Neutrophil (primary cell): Measurements from ENCODE around the gene TMC1.

Experiments
- H3K27ac ChIP-seq: fragments of 200-600 bp; sonication (generic); 2 replicates; pipeline ENCODE4 v1.5.1; 2016; ENCODE audit warnings: mild to moderate bottlenecking, moderate library complexity
- H3K27me3 ChIP-seq: fragments of 200-600 bp; sonication (generic); 2 replicates; pipeline ENCODE4 v1.6.0; 2016; ENCODE audit warnings: mild to moderate bottlenecking
- H3K36me3 ChIP-seq: fragments of 200-600 bp; sonication (generic); 2 replicates; pipeline ENCODE4 v1.5.1; 2017
- H3K4me1 ChIP-seq, 2 experiments: fragments of 200-600 bp in 1 of 2; sonication (generic) in 1 of 2; 1 replicate in 1 of 2; 2 replicates in 1 of 2; pipeline versions ENCODE4 v1.5.1 to v1.6.1; 2013 to 2016; ENCODE audit warnings: low read depth in 1 of 2, low read length in 1 of 2, mild to moderate bottlenecking in 1 of 2, moderate library complexity in 1 of 2; ENCODE audit not compliant: control insufficient read depth in 1 of 2, insufficient read depth in 1 of 2
- H3K4me3 ChIP-seq, 2 experiments: fragments of 200-600 bp in 1 of 2; sonication (generic) in 1 of 2; 1 replicate in 1 of 2; 2 replicates in 1 of 2; pipeline ENCODE4 v1.5.1; 2013 to 2016; ENCODE audit warnings: low read depth in 1 of 2, low read length in 1 of 2, mild to moderate bottlenecking in 1 of 2, moderate library complexity in 1 of 2
- H3K9me3 ChIP-seq: fragments of 200-600 bp; sonication (generic); 2 replicates; pipeline ENCODE4 v1.5.1; 2016
- TF ChIP-seq, protein P1 (sequence below): fragments of 200-600 bp; sonication (generic); IDR thresholded peaks from 2 replicates; pipeline ENCODE4 v1.5.1; 2016; ENCODE audit warnings: antibody characterized with exemption

TMC1 gene

DNA sequence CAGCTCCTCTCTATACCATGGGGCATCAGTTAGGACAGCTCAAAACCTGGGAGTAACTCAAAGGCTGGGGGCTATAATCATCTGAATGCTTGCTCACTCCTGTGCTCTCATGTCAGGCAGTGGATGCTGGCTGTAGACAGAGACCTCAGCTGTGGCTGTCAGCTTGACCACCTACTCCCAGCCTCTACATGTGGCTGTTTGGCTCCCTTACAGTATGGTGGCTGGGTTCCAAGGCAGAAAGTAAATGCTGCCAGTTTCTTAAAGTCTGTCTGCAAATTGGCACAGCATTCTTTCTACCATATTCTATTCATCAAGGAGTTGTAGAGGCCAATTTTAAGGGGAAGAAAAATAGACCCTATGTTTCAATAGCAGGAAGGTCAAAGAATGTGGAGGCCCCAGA is 66.9 kb downstream of the TMC1 start:
- Histone ChIP-seq H3K9me3 (no peaks in the 10 kb centered on the region), H3K4me3 (no peak overlapping the region), H3K4me1 (peaks cover 65 to 73% of the 10 kb centered on the region in 2 experiments), H3K36me3 (no peaks in the 10 kb centered on the region), H3K27me3 (no peaks in the 10 kb centered on the region), H3K27ac (peak overlapping the region; percentile 14)
- TF ChIP-seq, protein P1, sequence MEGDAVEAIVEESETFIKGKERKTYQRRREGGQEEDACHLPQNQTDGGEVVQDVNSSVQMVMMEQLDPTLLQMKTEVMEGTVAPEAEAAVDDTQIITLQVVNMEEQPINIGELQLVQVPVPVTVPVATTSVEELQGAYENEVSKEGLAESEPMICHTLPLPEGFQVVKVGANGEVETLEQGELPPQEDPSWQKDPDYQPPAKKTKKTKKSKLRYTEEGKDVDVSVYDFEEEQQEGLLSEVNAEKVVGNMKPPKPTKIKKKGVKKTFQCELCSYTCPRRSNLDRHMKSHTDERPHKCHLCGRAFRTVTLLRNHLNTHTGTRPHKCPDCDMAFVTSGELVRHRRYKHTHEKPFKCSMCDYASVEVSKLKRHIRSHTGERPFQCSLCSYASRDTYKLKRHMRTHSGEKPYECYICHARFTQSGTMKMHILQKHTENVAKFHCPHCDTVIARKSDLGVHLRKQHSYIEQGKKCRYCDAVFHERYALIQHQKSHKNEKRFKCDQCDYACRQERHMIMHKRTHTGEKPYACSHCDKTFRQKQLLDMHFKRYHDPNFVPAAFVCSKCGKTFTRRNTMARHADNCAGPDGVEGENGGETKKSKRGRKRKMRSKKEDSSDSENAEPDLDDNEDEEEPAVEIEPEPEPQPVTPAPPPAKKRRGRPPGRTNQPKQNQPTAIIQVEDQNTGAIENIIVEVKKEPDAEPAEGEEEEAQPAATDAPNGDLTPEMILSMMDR = no peak

DNA sequence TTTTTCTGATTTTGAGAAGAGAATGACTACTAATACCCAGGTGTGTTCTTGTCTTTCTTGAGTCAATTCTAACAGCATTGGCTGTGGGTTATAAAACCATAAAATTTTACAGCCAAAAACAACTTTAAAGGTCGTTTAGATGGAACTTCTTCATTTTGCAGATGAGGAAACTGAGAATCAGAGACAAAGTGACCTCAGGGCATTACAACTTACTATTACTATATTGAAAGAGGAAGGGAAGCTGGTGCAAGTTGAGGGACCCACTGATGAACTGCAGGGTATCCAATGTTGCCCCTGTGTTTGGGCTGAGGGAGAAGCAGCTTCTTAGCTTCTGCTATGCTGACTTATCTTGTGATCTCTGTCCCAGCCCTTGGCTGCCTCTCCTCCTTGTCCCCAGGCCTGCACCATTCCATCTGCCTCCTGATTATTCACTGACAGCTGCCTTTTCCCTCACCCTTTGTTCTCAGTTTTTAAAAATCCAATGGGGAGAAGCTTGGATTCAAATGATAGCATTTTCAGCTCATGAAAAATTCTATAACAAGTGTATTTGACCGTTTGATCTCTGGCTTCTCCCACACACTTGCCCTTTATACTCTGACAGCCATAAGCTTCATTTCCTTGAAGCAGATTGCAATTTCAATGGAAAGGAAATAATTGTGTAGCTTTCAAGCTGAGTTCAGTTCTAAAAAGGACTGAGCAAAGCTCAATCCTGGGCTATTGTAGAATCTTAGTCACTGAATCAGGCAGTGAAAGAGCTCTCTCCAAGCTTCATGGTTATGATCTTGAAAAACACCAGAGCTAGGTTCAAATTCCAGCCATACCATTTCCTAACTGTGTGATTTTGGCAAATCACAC is 68.5 kb downstream of the TMC1 start:
- TF ChIP-seq, protein P1 = no peak
- peaks cover 74 to 81% of the 10 kb centered on the region in 2 experiments for H3K4me1 ChIP-seq
- no peaks in the 10 kb centered on the region for H3K27me3 ChIP-seq
- peak overlapping the region; percentile 70 for H3K27ac ChIP-seq
- no peaks in the 10 kb centered on the region for H3K9me3 ChIP-seq
- H3K4me3 ChIP-seq = no peak overlapping the region
- H3K36me3 ChIP-seq = no peaks in the 10 kb centered on the region

DNA sequence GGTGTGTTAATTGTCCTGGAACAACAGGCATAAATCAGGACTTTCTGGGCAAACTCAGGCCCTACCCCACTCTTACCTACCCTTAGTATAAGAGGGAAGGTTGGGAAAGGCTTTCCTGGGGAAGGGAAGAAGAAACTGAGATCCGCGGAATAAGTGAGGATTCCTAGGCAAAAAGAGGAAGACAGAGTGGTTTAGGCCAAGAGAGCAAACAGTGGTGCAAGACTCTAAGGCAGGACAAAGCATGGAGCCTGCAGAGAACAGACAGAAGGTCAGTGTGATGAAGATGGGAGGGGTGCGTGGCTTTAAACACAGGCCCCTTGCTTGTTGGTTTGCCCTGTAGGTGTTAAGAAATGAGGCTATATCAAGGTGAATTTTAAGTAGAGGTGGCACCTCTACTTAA is 69.4 kb downstream of the TMC1 start:
- peak overlapping the region; percentile 70 for H3K27ac ChIP-seq
- no peaks in the 10 kb centered on the region for H3K36me3 ChIP-seq
- no peaks in the 10 kb centered on the region for H3K27me3 ChIP-seq
- H3K4me3 ChIP-seq = no peak overlapping the region
- H3K4me1 ChIP-seq = peaks cover 68 to 77% of the 10 kb centered on the region in 2 experiments
- H3K9me3 ChIP-seq = no peaks in the 10 kb centered on the region
- TF ChIP-seq, protein P1 = no peak

DNA sequence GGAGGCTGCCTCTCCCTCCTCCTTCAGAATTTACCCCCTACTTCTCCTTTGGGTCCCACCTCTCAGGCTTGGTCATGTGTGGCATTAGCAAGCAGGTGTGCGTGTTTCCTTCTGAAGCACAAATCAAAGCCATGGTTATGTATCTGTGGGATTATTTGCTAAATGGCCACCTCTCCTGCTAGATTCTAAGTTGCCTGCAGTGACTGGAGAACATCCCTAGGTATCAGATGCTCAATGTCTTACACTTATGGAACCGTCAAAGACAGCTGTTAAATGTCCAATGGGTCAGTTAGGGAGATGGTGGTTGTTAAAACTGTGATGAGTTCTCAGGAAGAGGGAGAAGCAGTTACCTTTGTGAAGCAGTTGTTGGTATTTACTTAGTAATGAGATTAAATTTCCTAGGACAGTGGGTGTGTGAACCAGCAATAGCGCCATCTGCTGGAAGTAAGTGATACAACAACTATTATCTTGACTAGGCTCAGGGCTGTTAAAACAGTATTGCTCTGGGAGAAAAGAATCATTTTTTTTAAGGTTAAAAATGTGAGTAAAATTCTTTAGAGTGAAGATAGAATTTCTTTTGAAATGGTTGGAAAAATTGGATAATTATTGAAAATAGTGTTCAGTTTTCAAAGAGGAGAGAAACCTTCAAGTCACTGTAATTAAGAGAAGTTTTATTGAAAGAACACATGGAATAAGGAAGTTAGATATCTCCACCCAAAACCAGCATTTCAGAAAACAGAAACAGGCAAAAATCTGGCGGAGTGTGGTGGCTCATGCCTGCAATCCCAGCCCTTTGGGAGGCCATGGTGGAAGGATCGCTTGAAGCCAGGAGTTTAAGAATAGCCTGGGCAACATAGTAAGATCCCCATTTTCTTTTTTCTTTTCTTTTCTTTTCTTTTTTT is 71.3 kb downstream of the TMC1 start:
- no peak overlapping the region for H3K4me3 ChIP-seq
- H3K36me3 ChIP-seq = no peaks in the 10 kb centered on the region
- TF ChIP-seq, protein P1 = peak; percentile 83
- no peaks in the 10 kb centered on the region for H3K9me3 ChIP-seq
- H3K27me3 ChIP-seq = no peaks in the 10 kb centered on the region
- peak overlapping the region; percentile 70 for H3K27ac ChIP-seq
- H3K4me1 ChIP-seq = peaks cover 50 to 58% of the 10 kb centered on the region in 2 experiments

DNA sequence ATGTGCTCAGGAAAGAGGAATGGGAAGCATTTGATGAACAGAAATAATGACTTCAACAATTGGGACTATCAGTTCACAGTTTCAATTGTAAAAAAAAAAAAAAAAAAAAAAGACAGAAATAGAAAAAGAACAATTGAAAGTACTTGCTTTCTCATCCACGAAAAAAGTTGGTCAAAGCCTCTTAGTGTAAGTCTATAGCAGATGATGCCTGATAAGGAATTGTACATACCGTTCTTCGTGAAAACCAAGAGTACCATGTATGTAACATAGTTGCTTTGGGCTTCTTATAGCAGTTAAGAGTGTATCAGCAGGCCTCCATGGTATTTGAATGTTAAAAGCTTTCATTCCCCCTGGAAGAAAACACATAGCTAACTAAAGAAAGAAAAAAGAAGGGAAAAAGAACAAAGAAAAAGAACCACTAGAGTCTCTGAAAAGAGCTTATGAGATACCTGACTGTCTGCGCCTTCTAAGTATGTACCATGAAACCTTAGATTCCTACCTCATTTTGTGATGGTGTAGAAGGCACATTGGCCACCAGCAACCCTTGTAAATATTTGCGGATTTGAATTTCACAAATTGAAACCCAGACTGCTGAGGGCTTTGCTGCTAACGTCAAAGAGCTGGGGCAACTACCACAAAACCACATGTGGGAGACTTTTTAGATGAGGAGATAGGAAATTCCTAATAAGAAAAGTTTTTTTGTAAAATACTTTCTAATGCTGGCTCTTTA is 75.2 kb downstream of the TMC1 start:
- H3K36me3 ChIP-seq = no peaks in the 10 kb centered on the region
- no peak overlapping the region for H3K4me3 ChIP-seq
- no peaks in the 10 kb centered on the region for H3K27me3 ChIP-seq
- TF ChIP-seq, protein P1 = no peak
- no peak overlapping the region for H3K27ac ChIP-seq
- H3K9me3 ChIP-seq = no peaks in the 10 kb centered on the region
- H3K4me1 ChIP-seq = peaks cover 22 to 23% of the 10 kb centered on the region in 2 experiments
